DMS114 treated with DMSO at 0.1 percent for 48 hours (cell line): ENCODE measurements around the gene KRT80.

Experiments
- DNase-seq: peaks from one replicate; lab custom pipeline; 2025; ENCODE audit not compliant: unreplicated experiment; lab: John Stamatoyannopoulos, UW

KRT80 gene

DNA sequence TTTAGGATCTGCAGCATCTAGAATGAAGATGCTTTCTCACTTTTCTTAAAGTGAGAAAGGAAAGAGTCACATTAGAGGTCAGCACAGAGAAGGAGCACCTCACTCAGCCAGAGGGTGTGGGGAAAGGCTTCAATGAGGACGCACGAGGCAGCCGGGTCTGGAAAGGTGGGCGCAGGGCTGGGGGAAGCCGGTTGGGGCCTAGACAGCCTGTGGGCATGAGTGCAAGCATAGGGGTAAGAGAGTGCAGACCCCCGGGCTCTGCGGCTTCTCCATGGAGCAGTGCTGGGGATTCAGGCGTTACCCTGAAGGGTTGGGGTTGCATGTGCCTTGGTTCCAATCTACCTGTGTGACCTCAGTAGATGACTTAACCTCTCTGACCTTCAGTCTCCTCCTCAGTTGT lies 49.9 kb downstream of the KRT80 start:
- DNase-seq: no peak

DNA sequence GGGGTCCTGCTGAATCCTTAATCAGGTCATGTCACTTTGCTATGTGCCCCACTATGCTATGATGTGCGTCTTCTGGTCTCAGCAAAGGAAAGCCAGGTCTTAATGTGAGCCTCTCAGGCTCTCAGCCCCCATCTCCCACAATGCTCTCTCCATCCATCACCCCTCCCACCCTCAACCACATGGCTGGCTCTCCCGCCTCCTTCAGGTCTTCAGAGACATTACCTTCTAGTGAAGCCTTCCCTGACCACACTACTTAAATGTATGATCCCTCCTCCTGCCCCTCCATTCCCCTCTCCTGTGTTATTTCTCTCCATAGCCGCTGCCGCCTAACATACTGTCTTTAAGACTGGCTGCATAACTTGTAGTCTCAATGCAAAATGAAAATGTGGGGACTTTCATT lies 50.5 kb downstream of the KRT80 start:
- DNase-seq: peak; percentile 17

DNA sequence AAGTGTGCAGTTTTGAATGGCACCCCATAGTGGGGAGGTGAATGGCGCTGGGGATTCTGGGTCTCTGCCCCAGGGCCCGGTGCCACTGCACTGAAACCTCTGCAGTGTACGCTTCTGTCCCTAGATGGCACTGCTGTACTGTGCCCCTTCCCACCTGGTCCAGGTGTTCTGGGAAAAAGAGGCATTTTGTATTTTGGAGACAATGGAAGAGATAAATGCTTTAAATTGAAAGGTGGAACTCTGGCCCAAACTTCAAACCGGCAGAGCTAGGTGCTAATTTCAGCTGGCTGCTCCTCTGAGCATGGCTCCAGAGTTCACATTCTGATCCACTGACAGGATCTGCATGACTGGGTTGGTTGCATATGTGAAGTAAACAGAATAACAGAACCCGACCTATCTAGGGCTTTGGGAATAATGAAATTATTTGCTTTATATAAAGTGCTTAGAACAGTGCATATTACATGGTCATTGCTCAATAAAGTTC lies 52.2 kb downstream of the KRT80 start:
- DNase-seq: no peak

DNA sequence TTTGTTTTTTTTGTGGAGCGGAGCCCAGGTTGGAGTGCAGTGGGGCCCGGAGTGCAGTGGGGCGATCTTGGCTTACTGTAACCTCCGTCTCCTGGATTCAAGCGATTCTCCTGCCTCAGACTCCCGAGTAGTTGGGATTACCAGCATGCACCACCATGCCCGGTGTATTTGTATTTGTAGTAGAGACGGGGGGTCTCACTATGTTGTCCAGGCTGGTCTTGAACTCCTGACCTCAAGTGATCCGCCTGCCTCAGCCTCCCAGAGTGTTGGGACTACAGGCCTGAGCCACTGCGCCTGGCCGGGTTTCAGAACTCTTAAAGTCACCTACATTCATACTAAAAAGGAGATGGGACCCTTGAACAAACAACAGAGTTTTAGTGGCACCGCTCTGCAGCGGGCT lies 52.7 kb downstream of the KRT80 start:
- DNase-seq: no peak

DNA sequence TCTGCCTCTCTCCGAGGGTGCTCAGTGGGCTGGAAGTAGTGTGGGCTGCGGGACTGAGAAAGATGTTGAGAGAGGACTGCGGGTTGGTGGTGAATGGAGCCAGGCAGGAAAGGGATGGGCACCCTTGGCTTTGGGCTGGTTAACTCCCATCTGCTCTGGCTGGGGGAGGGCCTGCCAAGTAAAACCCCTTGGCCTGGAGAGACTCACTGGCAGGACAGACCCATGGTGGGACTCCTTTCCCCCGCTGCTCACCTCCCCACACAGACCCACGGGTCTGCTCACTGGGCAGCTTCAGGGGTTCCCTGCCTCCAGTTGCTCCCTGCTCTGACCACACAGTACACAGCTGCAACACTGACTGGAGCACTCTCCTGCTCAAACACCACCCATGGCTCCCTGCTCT lies 54.1 kb downstream of the KRT80 start:
- DNase-seq: no peak

DNA sequence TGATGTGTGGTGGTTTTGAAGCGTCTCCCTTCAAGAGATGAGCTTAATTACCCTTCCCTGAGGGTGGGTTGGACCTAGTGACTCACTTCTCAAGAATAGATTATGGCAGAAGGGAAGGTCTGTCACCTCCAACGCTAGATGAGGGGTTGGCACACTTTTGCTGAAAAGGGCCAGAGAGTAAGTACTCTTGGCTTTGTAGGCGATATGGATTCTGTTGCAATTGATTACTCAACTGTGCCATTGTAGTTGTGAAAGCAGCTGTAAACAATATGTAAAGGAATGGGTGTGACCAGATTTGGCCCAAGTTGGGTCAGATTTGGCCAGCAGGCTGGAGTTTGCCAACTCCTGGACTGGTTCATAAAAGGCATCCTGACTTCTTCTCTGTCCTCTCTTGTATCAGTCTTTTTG lies 59.1 kb downstream of the KRT80 start:
- DNase-seq: no peak

DNA sequence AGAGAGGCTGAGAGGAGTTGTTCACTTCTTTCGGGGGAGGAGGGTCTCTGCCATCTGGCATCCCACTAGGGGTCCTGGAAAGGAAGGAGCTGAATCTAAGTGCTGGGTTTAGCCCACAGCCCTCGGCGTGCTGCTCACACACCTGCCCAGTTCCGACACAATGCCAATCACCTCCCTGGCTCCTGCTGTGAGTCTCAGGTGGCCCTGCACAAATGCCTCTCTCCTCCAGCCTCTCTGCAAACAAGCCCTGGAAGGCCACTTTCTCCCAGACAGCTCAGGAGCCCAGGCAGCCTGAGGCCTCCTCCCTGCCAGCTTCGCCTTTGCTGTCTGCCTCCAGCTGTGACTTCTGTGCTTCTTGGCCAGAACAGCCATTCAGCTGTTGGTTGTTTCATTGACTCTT lies 61.1 kb downstream of the KRT80 start:
- DNase-seq: no peak

DNA sequence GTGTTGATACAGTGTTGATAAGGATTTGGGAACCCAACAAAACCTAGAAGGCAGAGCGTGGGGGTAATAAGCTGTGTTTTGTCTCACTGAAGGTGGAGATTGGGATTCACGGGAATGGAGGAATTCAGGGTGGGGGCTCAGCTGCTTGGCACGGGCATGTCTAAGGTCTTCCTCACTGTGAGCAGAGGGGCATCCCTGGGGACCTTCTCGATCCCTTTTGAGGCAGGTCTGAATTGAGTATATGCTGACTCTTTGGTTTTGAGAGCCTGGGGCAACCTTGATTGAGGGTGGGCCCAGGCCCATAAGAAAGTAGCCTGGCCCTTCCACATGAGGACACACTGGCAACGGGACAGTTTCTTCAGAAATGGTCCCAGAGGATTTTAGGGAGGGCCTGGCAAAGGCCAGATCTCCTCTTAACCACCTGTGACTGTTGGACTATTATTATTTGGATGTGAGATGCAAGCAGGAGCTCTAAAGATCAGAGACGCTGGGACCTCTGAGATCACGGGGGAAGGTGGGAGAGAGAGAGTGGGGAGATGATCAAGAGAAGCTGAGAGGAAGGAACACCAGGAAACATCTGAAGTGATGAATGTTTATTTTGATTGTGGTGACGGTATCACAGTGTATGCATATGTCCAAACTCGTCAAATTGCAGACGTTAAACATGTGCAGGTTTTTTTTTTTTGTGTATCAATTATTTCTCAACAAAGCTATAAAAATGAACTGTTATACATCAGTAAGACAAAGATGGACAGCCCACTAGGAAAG lies 63.9 kb downstream of the KRT80 start:
- no peak for DNase-seq

DNA sequence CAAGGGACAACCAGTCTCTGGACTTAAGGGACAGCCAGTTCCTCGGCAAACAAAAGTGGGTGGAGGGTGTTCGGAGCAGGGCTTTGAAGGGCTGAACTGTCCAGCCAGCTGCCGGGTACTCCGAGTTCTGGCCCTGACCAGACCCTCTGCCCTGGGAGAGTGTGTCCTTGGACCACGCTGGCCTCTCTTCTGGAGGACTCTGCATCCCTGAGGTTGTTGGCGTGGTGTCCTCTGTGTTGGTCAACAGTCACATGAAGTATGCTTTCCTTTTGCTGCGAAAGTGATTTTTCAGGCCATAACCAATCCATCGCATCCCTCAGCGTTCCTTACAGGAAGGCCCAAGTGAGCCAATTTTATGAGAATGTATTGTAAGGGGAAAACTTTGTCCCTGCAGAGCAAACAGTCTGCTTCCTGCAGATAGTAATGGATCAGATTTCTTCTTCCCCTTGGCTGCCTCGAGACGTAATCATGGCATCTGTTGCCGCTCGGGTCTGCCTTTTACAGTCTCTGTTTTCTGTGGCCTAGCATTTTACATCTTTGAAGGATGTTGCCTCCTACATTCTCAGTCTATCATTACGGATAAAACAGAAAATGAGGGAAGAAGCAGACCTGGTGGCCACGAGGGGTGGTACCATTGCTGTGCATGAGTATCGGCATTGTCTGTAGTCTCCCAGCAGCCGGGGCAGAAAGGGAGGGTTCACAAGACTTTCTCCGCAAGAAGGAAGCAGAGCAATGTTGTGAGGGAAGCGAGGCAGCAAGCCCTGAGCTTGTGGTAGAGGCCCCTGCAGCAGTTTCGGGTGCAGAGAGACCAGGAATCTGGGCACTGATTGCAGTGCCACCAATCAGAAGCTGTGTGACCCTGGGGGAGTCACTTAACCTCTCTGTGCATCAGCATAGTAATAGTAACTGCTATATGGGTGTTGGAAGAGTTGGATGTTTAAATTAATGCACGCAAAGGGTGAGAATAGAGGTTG lies 64.9 kb downstream of the KRT80 start:
- DNase-seq: no peak

DNA sequence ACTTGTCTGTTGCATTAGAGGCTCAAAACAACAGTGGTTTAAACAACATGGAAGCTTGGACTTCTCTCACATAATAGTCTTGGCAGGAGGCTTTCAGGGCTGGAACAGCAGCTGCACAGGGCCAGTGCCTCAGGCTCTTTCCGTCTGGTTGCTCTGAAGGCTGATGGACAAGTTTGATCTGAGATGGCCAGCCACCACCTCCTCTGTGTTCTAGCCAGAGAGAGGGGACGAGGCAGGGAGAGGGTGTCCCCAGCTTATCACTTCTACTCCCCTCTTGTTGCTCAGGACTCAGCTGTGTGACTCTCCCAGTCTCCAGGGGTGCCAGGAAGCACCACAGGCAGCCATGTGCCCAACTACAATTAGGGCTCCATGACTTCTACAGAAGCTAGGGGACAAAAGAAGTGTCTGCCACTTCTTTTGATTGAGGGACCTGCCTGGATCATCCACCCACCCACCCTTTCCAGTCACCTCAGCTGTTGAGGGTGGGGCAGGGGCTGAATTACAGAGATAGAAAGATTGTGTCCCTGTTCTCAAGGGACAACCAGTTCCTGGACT lies 65.7 kb downstream of the KRT80 start:
- no peak for DNase-seq

DNA sequence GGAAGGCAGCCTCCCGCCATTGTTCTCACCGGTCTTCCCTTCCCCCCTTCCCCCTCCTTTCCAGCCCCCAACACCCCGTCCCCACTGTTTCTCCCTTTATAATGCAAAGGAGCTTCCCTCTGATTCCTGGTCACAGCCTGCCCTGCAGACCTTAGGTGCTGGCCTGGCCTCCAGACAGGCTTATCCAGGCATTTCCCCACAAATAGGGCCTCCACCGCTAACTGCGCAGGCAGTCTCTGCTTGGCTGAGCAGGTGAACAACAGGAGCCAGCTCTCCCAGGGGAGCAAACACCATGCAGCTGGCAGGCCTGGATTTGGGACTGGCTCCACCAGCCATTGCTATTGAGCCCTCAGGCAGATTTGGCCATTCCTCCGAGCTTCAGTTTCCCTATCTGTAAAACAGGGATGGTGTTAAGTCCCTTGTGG lies 66.3 kb downstream of the KRT80 start:
- DNase-seq: no peak

DNA sequence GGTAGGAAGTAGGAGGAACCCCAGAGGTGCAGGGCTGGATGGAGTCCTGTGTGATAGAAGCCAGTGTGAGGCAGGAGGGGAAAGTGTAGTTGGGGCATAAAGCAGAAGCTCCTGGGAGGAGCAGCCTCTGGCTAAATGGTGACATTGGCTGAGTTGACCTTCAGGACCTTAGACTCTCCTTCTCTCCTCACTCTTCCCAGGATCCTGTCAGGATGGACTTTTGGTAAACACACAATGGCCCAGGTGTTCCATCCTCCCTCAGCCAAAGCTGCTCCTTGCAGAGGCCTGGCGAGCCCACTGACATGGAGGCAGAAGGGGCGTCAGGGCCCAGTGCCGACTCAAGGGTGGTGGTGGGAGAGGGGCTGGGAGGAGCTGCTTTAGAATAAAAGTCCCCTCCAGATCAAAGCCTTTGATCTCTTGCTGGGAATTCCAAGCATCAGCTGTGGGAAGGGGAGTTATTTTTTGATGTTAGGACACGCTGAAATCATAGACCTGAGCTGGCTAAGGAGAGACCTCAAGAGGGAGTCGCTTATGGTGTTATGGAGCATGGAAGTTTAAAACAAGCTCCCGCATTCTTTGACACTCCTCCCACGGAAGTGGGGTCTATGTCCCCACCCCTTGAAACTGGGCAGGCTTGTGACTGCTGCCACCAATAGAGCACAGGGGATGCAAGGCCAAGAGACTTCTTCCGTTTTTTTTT lies 68.2 kb downstream of the KRT80 start:
- no peak for DNase-seq

DNA sequence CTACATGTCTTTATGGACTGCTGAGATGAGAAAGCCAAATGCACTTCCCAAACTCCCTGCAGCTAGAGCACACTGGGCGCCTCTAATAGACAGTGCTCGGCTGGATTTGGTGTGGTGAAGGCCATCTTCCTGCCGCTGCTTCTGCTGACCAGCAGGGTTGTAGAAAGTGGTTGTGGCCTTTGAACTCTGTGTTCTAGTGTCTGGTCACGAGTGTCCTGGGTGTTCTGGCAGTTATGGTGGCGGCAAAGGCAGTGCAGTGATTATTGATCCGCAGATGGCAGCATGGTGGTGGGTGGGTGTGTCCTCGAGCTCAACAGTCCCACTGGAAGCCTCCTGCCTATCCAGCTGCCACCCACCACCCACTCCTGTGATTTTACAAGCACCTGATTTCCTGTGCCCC lies 68.9 kb downstream of the KRT80 start:
- no peak for DNase-seq

DNA sequence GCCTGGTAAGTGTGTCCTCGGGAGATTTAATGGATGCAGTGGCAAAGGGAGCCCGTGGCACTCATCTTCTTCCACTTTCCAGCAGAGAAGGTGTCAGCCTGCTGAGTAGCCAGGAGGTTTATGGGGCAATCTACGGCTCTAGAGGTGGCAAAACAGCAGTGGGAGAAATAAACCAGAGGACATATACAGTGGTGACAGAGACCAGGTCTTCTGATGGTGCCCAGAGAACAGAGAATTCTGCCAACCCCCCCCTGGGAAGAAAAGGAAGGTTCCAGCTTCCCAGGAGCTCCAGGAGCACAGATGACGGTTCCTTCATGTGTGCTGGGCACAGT lies 69.3 kb downstream of the KRT80 start:
- no peak for DNase-seq

DNA sequence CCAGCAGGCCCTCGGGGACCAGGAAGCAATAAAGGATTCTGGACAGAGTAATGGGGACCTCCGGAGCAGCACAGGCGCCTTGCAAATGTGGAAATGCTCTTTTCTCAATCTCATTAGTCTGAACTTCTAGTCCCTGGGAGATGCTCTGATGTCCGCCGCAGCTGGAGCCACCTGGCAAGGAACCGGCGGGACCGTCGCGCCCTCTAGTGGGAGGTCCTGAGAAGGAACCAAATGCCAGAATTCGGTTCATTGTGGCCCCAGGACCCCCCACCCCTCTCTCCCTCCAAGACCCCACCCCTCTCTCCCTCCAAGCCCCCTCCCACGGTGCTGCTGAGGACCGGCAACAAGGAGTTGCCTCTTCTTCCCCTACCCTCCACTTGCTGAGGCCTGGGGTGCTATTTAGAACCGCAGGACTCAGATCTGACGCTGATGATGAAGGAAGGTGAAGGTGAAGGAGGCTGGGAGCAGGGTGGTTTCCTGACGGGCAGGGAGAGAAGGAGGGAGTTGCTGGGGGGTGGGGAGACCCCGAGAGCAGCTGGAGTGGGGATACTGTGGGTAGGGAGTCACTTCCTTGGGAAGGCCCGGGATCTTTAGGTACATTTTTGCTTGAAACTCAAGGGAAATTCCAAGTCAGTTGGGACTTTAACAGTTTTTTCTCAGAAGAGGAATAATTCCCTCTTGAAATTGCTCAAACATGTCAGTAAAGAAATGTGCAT lies 69.8 kb downstream of the KRT80 start:
- DNase-seq: no peak

DNA sequence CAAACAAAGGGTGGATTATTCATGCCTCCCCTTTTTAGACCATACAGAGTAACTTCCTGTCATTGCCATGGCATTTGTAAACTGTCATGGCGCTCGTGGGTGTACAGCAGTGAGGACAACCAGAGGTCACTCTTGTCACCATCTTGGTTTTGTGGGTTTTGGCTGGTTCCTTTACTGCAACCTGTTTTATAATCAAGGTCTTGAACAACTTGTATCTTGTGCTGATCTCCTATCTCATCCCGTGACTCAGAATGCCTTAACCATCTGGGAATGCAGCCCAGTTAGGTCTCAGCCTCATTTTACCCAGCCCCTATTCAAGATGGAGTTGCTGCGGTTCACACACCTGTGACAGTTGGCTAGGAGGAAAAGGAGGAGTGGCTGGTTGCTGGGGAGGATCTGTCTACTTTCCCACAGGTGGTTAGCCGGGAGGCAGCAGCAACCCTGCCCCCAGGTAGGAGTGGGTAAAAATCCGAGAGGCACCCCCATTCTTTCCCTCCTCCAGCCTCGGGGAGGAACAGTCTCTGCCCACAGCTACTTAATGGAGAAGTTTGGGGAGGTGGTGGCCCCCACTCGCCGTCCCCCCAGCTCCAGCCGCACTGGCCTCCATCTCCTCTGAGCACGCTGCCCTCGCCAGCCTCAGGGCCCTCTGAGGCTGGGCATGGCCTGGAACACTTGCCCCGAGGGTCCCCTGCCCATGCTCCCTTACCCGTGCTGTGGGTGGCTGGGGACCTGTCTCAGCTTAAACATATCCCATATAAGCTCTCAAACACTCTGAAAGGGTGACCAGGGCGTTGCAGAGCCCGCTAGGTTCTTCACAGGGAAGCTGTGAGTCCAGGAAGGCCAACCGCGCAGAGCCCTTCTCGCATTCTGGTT lies 70.6 kb downstream of the KRT80 start:
- DNase-seq: no peak

DNA sequence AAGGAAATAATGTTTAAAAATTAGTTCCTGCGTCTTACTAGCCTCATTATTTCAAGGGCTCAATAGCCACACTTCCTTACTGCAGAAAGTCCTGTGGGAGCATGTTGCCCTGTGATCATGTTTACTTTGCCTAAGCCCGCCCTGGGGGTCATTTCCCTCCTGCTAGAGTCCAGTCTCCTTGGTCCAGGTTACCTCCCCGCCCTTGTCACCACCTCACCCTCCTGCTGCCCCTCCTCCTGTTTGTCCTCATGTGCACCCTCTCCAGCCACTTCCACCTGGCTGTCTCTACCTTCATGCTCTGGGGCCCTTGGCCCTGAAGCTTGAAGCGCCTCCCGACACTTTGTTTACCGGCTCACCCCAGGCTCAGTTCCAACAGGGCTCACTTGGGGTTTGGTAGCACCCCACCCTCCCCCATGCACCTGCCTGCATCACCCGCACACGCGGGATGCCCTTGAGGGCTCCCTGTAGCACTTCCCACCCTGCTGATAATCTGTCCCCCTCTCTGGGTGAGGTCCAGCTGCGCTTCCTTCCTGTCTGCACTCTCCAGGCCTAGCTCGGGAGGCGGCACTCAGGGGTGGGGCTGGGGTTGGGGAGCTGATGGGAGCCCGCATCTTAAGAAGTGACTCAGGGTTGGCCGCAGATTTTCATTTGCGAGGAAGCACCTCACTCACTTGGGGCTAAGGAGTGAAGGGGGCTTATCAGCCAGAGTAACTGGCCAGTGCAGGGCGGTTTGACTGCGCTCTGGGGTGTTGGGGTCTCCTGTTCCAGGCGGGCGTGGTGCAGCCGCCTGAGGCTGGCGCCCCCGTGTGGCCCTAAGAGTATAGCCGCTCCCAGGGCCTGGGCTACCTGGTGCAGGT lies 72.2 kb downstream of the KRT80 start:
- no peak for DNase-seq
